ENCODE results near the gene SLC25A26. TPM values are rescaled to one million over a fixed set of nuclear protein-coding genes. Genes with fewer than 3 reads are reported as not detected.

Gene SLC25A26
- total RNA-seq = 12.9 and 20.6 TPM in 2 replicates

GRCh38 chr3:66220602-66221377 is at the start of gene SLC25A26:
TSS of gene SLC25A26 (plus strand) at chr3:66221001. CDS start at chr3:66221095, 94 bp downstream.

Other genes starting within 250 kb of the SLC25A26 start
- gene MAGI1, start 182.1 kb upstream of the SLC25A26 start, total RNA-seq = 5.8 and 6.4 TPM in 2 replicates